NOMO-1 treated with DMSO at 0.1 percent for 48 hours (cell line): Measurements from ENCODE around the gene ATF4.

Source experiments
- DNase-seq: peaks from one replicate; lab custom pipeline; 2025; ENCODE audit not compliant: unreplicated experiment; lab: John Stamatoyannopoulos, UW

ATF4 gene

GRCh38 chr22:39528080-39528661 lies 7.8 kb downstream of the ATF4 start:
- DNase-seq, result no peak

GRCh38 chr22:39528681-39529486 lies 8.5 kb downstream of the ATF4 start:
- DNase-seq, result peak; percentile 85

GRCh38 chr22:39529487-39529851 lies 9.1 kb downstream of the ATF4 start:
- no peak for DNase-seq

GRCh38 chr22:39530116-39530515 lies 9.8 kb downstream of the ATF4 start:
- DNase-seq, result no peak

GRCh38 chr22:39530692-39531331 lies 10.4 kb downstream of the ATF4 start:
- DNase-seq, result peak; percentile 65

- peak; percentile 100 for DNase-seq
Observed at GRCh38 chr22:39532215-39533073, 12.1 kb downstream of the ATF4 start, which contains the start of gene RPS19BP1. Gene RPS19BP1, minus strand, starts transcription at chr22:39532748. Its CDS starts 10 bp downstream, at chr22:39532738.

- DNase-seq, result no peak
Observed at GRCh38 chr22:39534092-39534506, 13.7 kb downstream of the ATF4 start.

GRCh38 chr22:39534591-39535356 lies 14.4 kb downstream of the ATF4 start:
- DNase-seq, result peak; percentile 35

- no peak for DNase-seq
Observed at GRCh38 chr22:39535357-39535725, 15.0 kb downstream of the ATF4 start.

- no peak for DNase-seq
Observed at GRCh38 chr22:39535831-39536449, 15.6 kb downstream of the ATF4 start.

GRCh38 chr22:39536711-39537110 lies 16.3 kb downstream of the ATF4 start:
- DNase-seq, result no peak

- DNase-seq, result no peak
Observed at GRCh38 chr22:39537975-39538374, 17.6 kb downstream of the ATF4 start.

- no peak for DNase-seq
Observed at GRCh38 chr22:39543095-39543494, 22.7 kb downstream of the ATF4 start.

- peak; percentile 39 for DNase-seq
Observed at GRCh38 chr22:39545386-39546365, 25.3 kb downstream of the ATF4 start.

- DNase-seq, result no peak
Observed at GRCh38 chr22:39546889-39547586, 26.7 kb downstream of the ATF4 start.

GRCh38 chr22:39547587-39547947 lies 27.2 kb downstream of the ATF4 start:
- no peak for DNase-seq

- no peak for DNase-seq
Observed at GRCh38 chr22:39553429-39553828, 33.1 kb downstream of the ATF4 start.

- no peak for DNase-seq
Observed at GRCh38 chr22:39554151-39554550, 33.8 kb downstream of the ATF4 start.
